Endodermal cell (in vitro differentiated cells): ENCODE results near the gene TDRD9. TPM values are rescaled to one million over a fixed set of nuclear protein-coding genes. Genes with fewer than 3 reads are reported as not detected.

Experiments
- DNase-seq: peaks from one replicate; pipeline ENCODE4 v3.0.0-alpha.2; 2017
- H3K27ac ChIP-seq: 2 replicates; pipeline ENCODE4 v1.5.1; 2013; ENCODE audit warnings: mild to moderate bottlenecking, low read depth, low read length, moderate library complexity
- H3K27me3 ChIP-seq: 2 replicates; pipeline ENCODE4 v1.6.1; 2013; ENCODE audit warnings: mild to moderate bottlenecking, low read length, moderate library complexity; ENCODE audit not compliant: insufficient read depth, control insufficient read depth, poor library complexity, severe bottlenecking
- H3K36me3 ChIP-seq: 2 replicates; pipeline ENCODE4 v1.7.0; 2013; ENCODE audit warnings: mild to moderate bottlenecking, low read length, moderate library complexity; ENCODE audit not compliant: control insufficient read depth, insufficient read depth
- H3K4me1 ChIP-seq: one replicate; pipeline ENCODE4 v1.7.0; 2013; ENCODE audit warnings: low read length; ENCODE audit not compliant: control insufficient read depth, insufficient read depth
- H3K4me3 ChIP-seq: 2 replicates; pipeline ENCODE4 v1.5.1; 2013; ENCODE audit warnings: mild to moderate bottlenecking, low read length, moderate library complexity
- H3K9ac ChIP-seq: 2 replicates; pipeline ENCODE4 v1.6.1; 2013; ENCODE audit warnings: mild to moderate bottlenecking, low read length, moderate library complexity; ENCODE audit not compliant: poor library complexity, severe bottlenecking; ENCODE audit errors: extremely low read depth
- H3K9me3 ChIP-seq: 2 replicates; pipeline ENCODE4 v1.6.1; 2013; ENCODE audit warnings: mild to moderate bottlenecking, low read length, moderate library complexity; ENCODE audit not compliant: control insufficient read depth
- H3K27ac Mint-ChIP-seq: 2 replicates; pipeline ENCODE4 v1.8.0; 2020; ENCODE audit warnings: mixed read lengths
- H3K27me3 Mint-ChIP-seq: 2 replicates; pipeline ENCODE4 v1.8.0; 2021; ENCODE audit warnings: mild to moderate bottlenecking, mixed read lengths; ENCODE audit not compliant: insufficient read depth
- H3K36me3 Mint-ChIP-seq: 2 replicates; pipeline ENCODE4 v1.8.0; 2020; ENCODE audit warnings: low read depth, mixed read lengths
- H3K4me1 Mint-ChIP-seq: 2 replicates; pipeline ENCODE4 v1.8.0; 2020; ENCODE audit warnings: mixed read lengths
- H3K4me3 Mint-ChIP-seq: 2 replicates; pipeline ENCODE4 v1.8.0; 2020; ENCODE audit warnings: mild to moderate bottlenecking, moderate library complexity, mixed read lengths
- H3K9me3 Mint-ChIP-seq: 2 replicates; pipeline ENCODE4 v1.8.0; 2020; ENCODE audit warnings: mild to moderate bottlenecking, mixed read lengths
- CTCF ChIP-seq: fragments of 200-600 bp; sonication (generic); conservative IDR thresholded peaks from 2 replicates; pipeline ENCODE4 v1.5.0; 2021; ENCODE audit warnings: antibody characterized with exemption, mild to moderate bottlenecking
- WGBS, 2 experiments: methylation state at CpG; one replicate each; pipeline versions ENCODE4 v1.1.5 to v1.1.7; 2013; ENCODE audit warnings: missing lambda C conversion rate in 2 of 2, mixed read lengths in 1 of 2; ENCODE audit not compliant: insufficient coverage in 1 of 2, insufficient read length in 1 of 2; 5-methylcytosine and 5-hydroxymethylcytosine counted together
- total RNA-seq, 2 donors: library from RNA; stranded (reverse); fragmentation: NEBNext Ultra II Directional in 1 of 2; extraction: Animal tissue kit (Norgen Biotek cat#: 25700) in 1 of 2; gene quantifications; 2 replicates in 1 of 2; 3 replicates in 1 of 2; pipeline ENCODE4 v1.2.1, GENCODE V29; 2021

The TDRD9 gene
- total RNA-seq, 2 donors from 2014 or later = not detected

- WGBS, 2 experiments = 86 to 93% methylated on average over 3 to 7 of the region's 7 CpGs
- peaks cover under 1% of the 10 kb centered on the region for H3K9me3 Mint-ChIP-seq
- H3K9me3 ChIP-seq = peaks cover 2% of the 10 kb centered on the region
- no peaks in the 10 kb centered on the region for H3K4me1 ChIP-seq
- DNase-seq = no peak
- peaks cover 17% of the 10 kb centered on the region for H3K27me3 Mint-ChIP-seq
- no peak overlapping the region for H3K4me3 ChIP-seq
- H3K27me3 ChIP-seq = peaks cover 20% of the 10 kb centered on the region
- H3K9ac ChIP-seq = no peak overlapping the region
- no peaks in the 10 kb centered on the region for H3K36me3 ChIP-seq
- H3K27ac ChIP-seq = no peak overlapping the region
- no peak overlapping the region for H3K4me3 Mint-ChIP-seq
- no peak overlapping the region for H3K27ac Mint-ChIP-seq
- peaks cover 2% of the 10 kb centered on the region for H3K4me1 Mint-ChIP-seq
- no peak for TF ChIP-seq CTCF
- no peaks in the 10 kb centered on the region for H3K36me3 Mint-ChIP-seq
These were observed 13.2 kb downstream of the TDRD9 start for GRCh38 chr14:103941462-103941861.

GRCh38 chr14:103941973-103942736, 13.9 kb downstream of the TDRD9 start, which contains the start of gene RD3L:
Gene RD3L (minus strand): TSS chr14:103942529. CDS start chr14:103941695, 834 bp downstream.
- Histone ChIP-seq H3K27me3 (peaks cover 20% of the 10 kb centered on the region), H3K27ac (no peak within 1 kb of the TSS), H3K4me1 (no peaks in the 10 kb centered on the region), H3K36me3 (no peaks in the 10 kb centered on the region), H3K9me3 (peaks cover 9% of the 10 kb centered on the region), H3K9ac (no peak within 1 kb of the TSS), H3K4me3 (no peak within 1 kb of the TSS)
- Mint-ChIP-seq H3K36me3 (no peaks in the 10 kb centered on the region), H3K27me3 (peaks cover 20% of the 10 kb centered on the region), H3K27ac (no peak within 1 kb of the TSS), H3K9me3 (peaks cover 6% of the 10 kb centered on the region), H3K4me3 (no peak within 1 kb of the TSS), H3K4me1 (no peaks in the 10 kb centered on the region)
- no peak for DNase-seq
- TF ChIP-seq CTCF = no peak
- WGBS, 2 experiments = 89 to 93% methylated on average over 10 to 14 of the region's 14 CpGs

GRCh38 chr14:103943673-103944072, 15.4 kb downstream of the TDRD9 start:
- peaks cover 20% of the 10 kb centered on the region for H3K27me3 Mint-ChIP-seq
- H3K36me3 Mint-ChIP-seq = no peaks in the 10 kb centered on the region
- peaks cover 20% of the 10 kb centered on the region for H3K27me3 ChIP-seq
- peaks cover 9% of the 10 kb centered on the region for H3K9me3 ChIP-seq
- H3K4me3 ChIP-seq = no peak overlapping the region
- TF ChIP-seq CTCF = no peak
- no peak for DNase-seq
- 85% methylated on average over 5 of the region's 5 CpGs for WGBS, 2 experiments
- H3K4me1 ChIP-seq = no peaks in the 10 kb centered on the region
- no peak overlapping the region for H3K9ac ChIP-seq
- H3K9me3 Mint-ChIP-seq = peaks cover 12% of the 10 kb centered on the region
- H3K36me3 ChIP-seq = no peaks in the 10 kb centered on the region
- no peak overlapping the region for H3K4me3 Mint-ChIP-seq
- H3K27ac Mint-ChIP-seq = no peak overlapping the region
- no peaks in the 10 kb centered on the region for H3K4me1 Mint-ChIP-seq
- no peak overlapping the region for H3K27ac ChIP-seq
